ENCODE data around the gene ZNF526.

The ZNF526 gene

GRCh38 chr19:42235181-42235580 is 15.1 kb downstream of the ZNF526 start:
- peaks cover 12% of the 10 kb centered on the region for H3K79me2 ChIP-seq (ENCODE audit: control insufficient read depth, insufficient read depth, low read length, unreplicated experiment)
- H2AFZ ChIP-seq (ENCODE audit: low read length, unreplicated experiment), result no peak overlapping the region
- no peaks in the 10 kb centered on the region for H3K36me3 ChIP-seq (ENCODE audit: insufficient read depth, low read length)
- H3K4me3 ChIP-seq (ENCODE audit: low read depth, low read length), result no peak overlapping the region
- H3K27me3 ChIP-seq (ENCODE audit: insufficient read depth, low read length), result no peaks in the 10 kb centered on the region
- H3K27ac ChIP-seq (ENCODE audit: low read depth, low read length), result no peak overlapping the region
- H3K4me1 ChIP-seq (ENCODE audit: control insufficient read depth, insufficient read depth, low read length, unreplicated experiment), result no peaks in the 10 kb centered on the region

DNA sequence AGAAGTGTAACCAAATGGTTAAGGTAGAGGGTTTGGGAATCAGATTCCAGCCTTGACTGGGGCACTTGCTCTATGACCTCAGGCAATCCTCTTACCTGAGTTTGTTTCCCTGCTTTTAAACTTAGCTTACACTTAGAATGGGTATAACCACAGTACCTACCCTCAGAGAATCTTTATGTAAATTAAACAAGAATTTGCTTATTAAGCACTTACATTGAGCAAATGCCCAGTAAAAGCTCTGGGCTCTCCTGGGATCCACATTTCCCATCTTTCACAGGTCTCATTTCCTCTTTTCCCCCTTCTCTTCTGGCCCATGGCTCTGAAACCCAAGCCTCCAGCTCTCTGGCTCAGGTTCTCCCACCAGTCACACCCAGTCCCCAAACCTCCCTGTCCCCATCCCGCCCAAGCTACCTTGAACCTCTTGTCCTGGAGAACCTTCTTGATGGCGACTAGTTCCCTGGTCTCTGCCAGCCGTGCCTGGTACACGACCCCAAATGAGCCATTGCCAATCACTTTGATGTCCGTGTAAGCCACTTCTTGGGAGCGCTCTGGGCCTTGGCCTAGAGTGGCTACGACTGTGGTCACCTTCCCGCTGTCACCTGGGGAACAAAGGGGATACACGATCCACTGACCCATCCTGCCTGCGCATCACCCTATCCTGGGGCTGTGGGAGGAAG is 19.6 kb downstream of the ZNF526 start:
- Histone ChIP-seq H3K4me1 (ENCODE audit: control insufficient read depth, insufficient read depth, low read length, unreplicated experiment) (no peaks in the 10 kb centered on the region), H3K79me2 (ENCODE audit: control insufficient read depth, insufficient read depth, low read length, unreplicated experiment) (peaks cover 30% of the 10 kb centered on the region), H3K4me3 (ENCODE audit: low read depth, low read length) (no peak overlapping the region), H3K27ac (ENCODE audit: low read depth, low read length) (no peak overlapping the region), H3K27me3 (ENCODE audit: insufficient read depth, low read length) (no peaks in the 10 kb centered on the region), H2AFZ (ENCODE audit: low read length, unreplicated experiment) (no peak overlapping the region), H3K36me3 (ENCODE audit: insufficient read depth, low read length) (no peaks in the 10 kb centered on the region)

DNA sequence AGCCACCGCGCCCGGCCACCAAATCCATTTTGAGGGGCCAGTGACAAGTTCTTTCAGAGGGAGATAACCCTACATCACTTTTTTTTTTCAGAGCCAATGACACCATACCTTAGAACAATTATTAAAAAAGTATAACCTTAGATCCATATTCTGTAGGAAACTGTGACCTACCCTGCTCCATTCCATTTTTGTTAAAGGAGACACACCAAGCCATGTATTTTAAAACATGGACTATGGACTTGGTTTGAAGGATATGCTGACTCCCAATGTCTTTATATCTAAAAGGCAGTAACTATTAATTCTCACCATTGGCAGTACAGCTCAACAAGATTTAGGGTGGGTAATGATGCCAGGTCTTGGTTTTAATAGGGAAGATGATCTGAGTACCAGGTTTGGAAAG is 21.2 kb downstream of the ZNF526 start:
- H3K27ac ChIP-seq (ENCODE audit: low read depth, low read length), result no peak overlapping the region
- no peaks in the 10 kb centered on the region for H3K36me3 ChIP-seq (ENCODE audit: insufficient read depth, low read length)
- no peaks in the 10 kb centered on the region for H3K27me3 ChIP-seq (ENCODE audit: insufficient read depth, low read length)
- H2AFZ ChIP-seq (ENCODE audit: low read length, unreplicated experiment), result no peak overlapping the region
- H3K79me2 ChIP-seq (ENCODE audit: control insufficient read depth, insufficient read depth, low read length, unreplicated experiment), result peaks cover 30% of the 10 kb centered on the region
- H3K4me3 ChIP-seq (ENCODE audit: low read depth, low read length), result peak overlapping the region; percentile 79
- H3K4me1 ChIP-seq (ENCODE audit: control insufficient read depth, insufficient read depth, low read length, unreplicated experiment), result no peaks in the 10 kb centered on the region

- H2AFZ ChIP-seq (ENCODE audit: low read length, unreplicated experiment), result no peak overlapping the region
- H3K36me3 ChIP-seq (ENCODE audit: insufficient read depth, low read length), result no peaks in the 10 kb centered on the region
- H3K4me3 ChIP-seq (ENCODE audit: low read depth, low read length), result peak overlapping the region; percentile 79
- H3K27ac ChIP-seq (ENCODE audit: low read depth, low read length), result peak overlapping the region; percentile 41
- H3K79me2 ChIP-seq (ENCODE audit: control insufficient read depth, insufficient read depth, low read length, unreplicated experiment), result peaks cover 30% of the 10 kb centered on the region
- H3K27me3 ChIP-seq (ENCODE audit: insufficient read depth, low read length), result no peaks in the 10 kb centered on the region
- H3K4me1 ChIP-seq (ENCODE audit: control insufficient read depth, insufficient read depth, low read length, unreplicated experiment), result no peaks in the 10 kb centered on the region
These were observed 22.0 kb downstream of the ZNF526 start for GRCh38 chr19:42242069-42242511.

DNA sequence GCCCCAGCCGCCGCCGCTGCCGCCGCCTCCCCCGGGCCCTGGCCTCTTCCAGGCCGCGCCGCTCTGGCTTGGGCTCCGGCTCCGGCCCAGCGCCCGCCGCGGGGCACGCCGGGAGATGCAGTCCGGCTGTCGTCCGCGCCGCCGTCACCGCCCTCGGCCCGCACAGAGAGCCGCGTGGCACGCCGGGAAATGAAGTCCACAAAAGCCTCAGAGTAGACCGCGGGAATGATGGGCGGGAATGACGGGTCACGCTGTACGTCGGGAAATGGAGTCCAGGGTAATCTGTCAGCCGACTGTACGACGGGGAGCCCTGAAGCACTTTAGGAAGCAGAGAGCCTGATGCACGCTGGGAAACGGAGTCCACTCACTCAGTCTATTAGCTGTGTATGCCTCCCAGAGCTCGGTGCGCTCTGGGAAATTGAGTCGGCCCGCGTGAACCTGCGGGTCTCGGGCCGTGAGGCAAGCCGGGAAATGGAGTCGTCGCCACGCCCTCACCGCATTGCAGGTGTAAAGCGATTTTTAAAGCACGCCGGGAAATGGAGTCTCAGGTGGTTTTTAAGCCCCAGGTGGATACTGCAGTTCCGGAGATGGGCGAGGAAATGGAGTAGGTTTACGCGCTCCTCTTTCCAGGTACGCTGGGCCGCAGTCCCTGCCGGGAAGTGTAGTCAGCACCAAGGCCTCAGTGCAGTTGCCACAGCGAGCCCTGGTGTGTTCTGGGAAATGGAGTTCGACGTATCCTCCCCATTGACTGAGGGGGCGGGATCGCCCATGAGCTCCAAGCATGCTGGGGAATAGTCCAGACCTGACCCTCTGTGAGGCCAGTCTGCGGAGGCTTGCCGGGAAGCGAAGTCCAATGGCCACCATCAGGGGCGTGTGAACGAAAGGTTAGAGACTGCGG is 22.6 kb downstream of the ZNF526 start, which contains the start of gene GSK3A:
GSK3A (minus strand) TSS at position 91 of the 898 bp plus-strand sequence. CDS start 137 bp downstream, outside the sequence.
- Histone ChIP-seq H3K4me3 (ENCODE audit: low read depth, low read length) (peak within 1 kb of the TSS; percentile 79), H3K79me2 (ENCODE audit: control insufficient read depth, insufficient read depth, low read length, unreplicated experiment) (peaks cover 30% of the 10 kb centered on the region), H3K4me1 (ENCODE audit: control insufficient read depth, insufficient read depth, low read length, unreplicated experiment) (no peaks in the 10 kb centered on the region), H2AFZ (ENCODE audit: low read length, unreplicated experiment) (peak within 1 kb of the TSS; percentile 13), H3K36me3 (ENCODE audit: insufficient read depth, low read length) (no peaks in the 10 kb centered on the region), H3K27me3 (ENCODE audit: insufficient read depth, low read length) (no peaks in the 10 kb centered on the region), H3K27ac (ENCODE audit: low read depth, low read length) (peak within 1 kb of the TSS; percentile 75)

- H3K4me3 ChIP-seq (ENCODE audit: low read depth, low read length), result peak overlapping the region; percentile 79
- H3K79me2 ChIP-seq (ENCODE audit: control insufficient read depth, insufficient read depth, low read length, unreplicated experiment), result peaks cover 27% of the 10 kb centered on the region
- peak overlapping the region; percentile 41 for H2AFZ ChIP-seq (ENCODE audit: low read length, unreplicated experiment)
- no peaks in the 10 kb centered on the region for H3K27me3 ChIP-seq (ENCODE audit: insufficient read depth, low read length)
- no peaks in the 10 kb centered on the region for H3K36me3 ChIP-seq (ENCODE audit: insufficient read depth, low read length)
- H3K4me1 ChIP-seq (ENCODE audit: control insufficient read depth, insufficient read depth, low read length, unreplicated experiment), result no peaks in the 10 kb centered on the region
- peak overlapping the region; percentile 54 for H3K27ac ChIP-seq (ENCODE audit: low read depth, low read length)
These were observed 24.5 kb downstream of the ZNF526 start for GRCh38 chr19:42244347-42245220.

GRCh38 chr19:42245231-42245630 is 25.1 kb downstream of the ZNF526 start:
- Histone ChIP-seq H3K27ac (ENCODE audit: low read depth, low read length) (no peak overlapping the region), H2AFZ (ENCODE audit: low read length, unreplicated experiment) (peak overlapping the region; percentile 31), H3K4me3 (ENCODE audit: low read depth, low read length) (no peak overlapping the region)

GRCh38 chr19:42246143-42246921 is 26.2 kb downstream of the ZNF526 start:
- peak overlapping the region; percentile 37 for H3K27ac ChIP-seq (ENCODE audit: low read depth, low read length)
- no peak overlapping the region for H2AFZ ChIP-seq (ENCODE audit: low read length, unreplicated experiment)
- no peak overlapping the region for H3K4me3 ChIP-seq (ENCODE audit: low read depth, low read length)
- H3K36me3 ChIP-seq (ENCODE audit: insufficient read depth, low read length), result no peaks in the 10 kb centered on the region
- H3K27me3 ChIP-seq (ENCODE audit: insufficient read depth, low read length), result no peaks in the 10 kb centered on the region
- H3K4me1 ChIP-seq (ENCODE audit: control insufficient read depth, insufficient read depth, low read length, unreplicated experiment), result peaks cover 9% of the 10 kb centered on the region
- H3K79me2 ChIP-seq (ENCODE audit: control insufficient read depth, insufficient read depth, low read length, unreplicated experiment), result peaks cover 26% of the 10 kb centered on the region

More at GRCh38 chr19:42245231-42245630, 25.1 kb downstream of the ZNF526 start:
- Histone ChIP-seq H3K27me3 (ENCODE audit: insufficient read depth, low read length) (no peaks in the 10 kb centered on the region), H3K79me2 (ENCODE audit: control insufficient read depth, insufficient read depth, low read length, unreplicated experiment) (peaks cover 27% of the 10 kb centered on the region), H3K4me1 (ENCODE audit: control insufficient read depth, insufficient read depth, low read length, unreplicated experiment) (peaks cover under 1% of the 10 kb centered on the region), H3K36me3 (ENCODE audit: insufficient read depth, low read length) (no peaks in the 10 kb centered on the region)

DNA sequence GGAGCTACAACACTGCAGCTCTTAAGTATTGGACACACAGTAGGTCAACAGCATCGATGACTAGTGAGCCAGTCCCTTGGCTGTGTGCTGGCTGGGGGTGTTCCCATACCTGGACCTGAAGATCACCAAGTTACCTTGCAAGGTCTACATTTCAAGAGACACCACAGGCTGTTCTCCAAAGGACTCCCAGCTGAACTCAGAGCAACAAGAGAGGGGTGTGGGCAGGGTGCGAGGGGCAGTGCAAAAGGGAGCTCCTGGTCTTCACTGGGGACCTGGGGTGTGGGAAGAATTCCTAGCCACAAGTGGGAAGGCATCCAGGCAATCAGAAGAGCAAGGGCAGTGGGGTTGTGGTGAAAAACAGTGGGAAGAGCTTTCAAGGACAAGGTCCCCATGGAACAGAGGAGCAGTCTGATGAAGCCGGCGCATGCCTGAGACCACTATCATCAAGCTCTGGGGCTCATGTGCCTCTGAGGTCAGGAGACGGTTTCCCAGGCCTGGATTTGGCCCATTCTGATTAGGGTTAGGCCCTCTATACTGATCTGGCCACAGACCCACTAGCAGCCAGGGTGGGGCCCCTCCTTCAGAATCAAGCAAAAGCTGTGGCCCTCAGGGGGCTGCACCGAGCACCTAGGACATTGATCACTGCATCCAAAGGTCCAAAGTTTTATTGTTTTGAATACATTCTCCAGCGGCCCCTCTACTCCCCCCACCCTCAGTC is 27.0 kb downstream of the ZNF526 start:
- H2AFZ ChIP-seq (ENCODE audit: low read length, unreplicated experiment), result no peak overlapping the region
- H3K4me1 ChIP-seq (ENCODE audit: control insufficient read depth, insufficient read depth, low read length, unreplicated experiment), result peaks cover 16% of the 10 kb centered on the region
- H3K27ac ChIP-seq (ENCODE audit: low read depth, low read length), result peak overlapping the region; percentile 37
- no peak overlapping the region for H3K4me3 ChIP-seq (ENCODE audit: low read depth, low read length)
- no peaks in the 10 kb centered on the region for H3K36me3 ChIP-seq (ENCODE audit: insufficient read depth, low read length)
- no peaks in the 10 kb centered on the region for H3K27me3 ChIP-seq (ENCODE audit: insufficient read depth, low read length)
- H3K79me2 ChIP-seq (ENCODE audit: control insufficient read depth, insufficient read depth, low read length, unreplicated experiment), result peaks cover 26% of the 10 kb centered on the region

All from ACC112 (cell line).